Effector memory CD8-positive, alpha-beta T cell (primary cell): ENCODE measurements around the gene SIX3.

Experiments used
- ATAC-seq: fragments of 150-1000 bp; cut with Tn5 transposase; replicated peaks from 2 replicates; pipeline ENCODE4 v1.10.0; 2021; ENCODE audit warnings: mild to moderate bottlenecking, moderate library complexity
- DNase-seq, 3 experiments: peaks; one replicate each; pipeline ENCODE4 v3.0.0; 2021
- H3K27ac Mint-ChIP-seq, 2 donors: one replicate each; pipeline ENCODE4 v1.8.0; 2022; ENCODE audit warnings: mild to moderate bottlenecking in 2 of 2, mixed read lengths in 2 of 2, moderate library complexity in 2 of 2
- H3K27me3 Mint-ChIP-seq, 2 donors: one replicate each; pipeline ENCODE4 v1.8.0; 2022; ENCODE audit warnings: mixed read lengths in 2 of 2
- H3K36me3 Mint-ChIP-seq: one replicate; pipeline ENCODE4 v1.8.0; 2022; ENCODE audit warnings: mild to moderate bottlenecking, moderate library complexity, mixed read lengths; ENCODE audit not compliant: insufficient read depth
- H3K4me1 Mint-ChIP-seq, 2 donors: one replicate each; pipeline ENCODE4 v1.8.0; 2022; ENCODE audit warnings: low read depth in 2 of 2, mixed read lengths in 2 of 2
- H3K4me3 Mint-ChIP-seq, 2 donors: one replicate each; pipeline ENCODE4 v1.8.0; 2022; ENCODE audit warnings: mild to moderate bottlenecking in 2 of 2, mixed read lengths in 2 of 2, moderate library complexity in 2 of 2
- H3K9me3 Mint-ChIP-seq, 2 donors: one replicate each; pipeline ENCODE4 v1.8.0; 2022; ENCODE audit warnings: mixed read lengths in 2 of 2

The SIX3 gene

GRCh38 chr2:44925561-44926136 is 15.9 kb upstream of the SIX3 start:
- DNase-seq: no peak
- no peak overlapping the region for H3K27ac Mint-ChIP-seq
- no peak overlapping the region for H3K4me3 Mint-ChIP-seq
- H3K36me3 Mint-ChIP-seq: peaks cover 4% of the 10 kb centered on the region
- H3K9me3 Mint-ChIP-seq: no peaks in the 10 kb centered on the region
- H3K4me1 Mint-ChIP-seq: peaks cover 0 to 2% of the 10 kb centered on the region in 2 donors
- ATAC-seq: no peak
- H3K27me3 Mint-ChIP-seq: peaks cover 73 to 82% of the 10 kb centered on the region in 2 donors

GRCh38 chr2:44926957-44927356 is 14.5 kb upstream of the SIX3 start:
- peaks cover 0 to 2% of the 10 kb centered on the region in 2 donors for H3K4me1 Mint-ChIP-seq
- H3K27me3 Mint-ChIP-seq: peaks cover 73 to 83% of the 10 kb centered on the region in 2 donors
- no peak overlapping the region for H3K27ac Mint-ChIP-seq
- H3K4me3 Mint-ChIP-seq: no peak overlapping the region
- DNase-seq (no peak), ATAC-seq (no peak)
- no peaks in the 10 kb centered on the region for H3K9me3 Mint-ChIP-seq
- peaks cover 4% of the 10 kb centered on the region for H3K36me3 Mint-ChIP-seq

GRCh38 chr2:44927985-44928482 is 13.5 kb upstream of the SIX3 start:
- DNase-seq (no peak), ATAC-seq (no peak)
- no peak overlapping the region for H3K4me3 Mint-ChIP-seq

DNA sequence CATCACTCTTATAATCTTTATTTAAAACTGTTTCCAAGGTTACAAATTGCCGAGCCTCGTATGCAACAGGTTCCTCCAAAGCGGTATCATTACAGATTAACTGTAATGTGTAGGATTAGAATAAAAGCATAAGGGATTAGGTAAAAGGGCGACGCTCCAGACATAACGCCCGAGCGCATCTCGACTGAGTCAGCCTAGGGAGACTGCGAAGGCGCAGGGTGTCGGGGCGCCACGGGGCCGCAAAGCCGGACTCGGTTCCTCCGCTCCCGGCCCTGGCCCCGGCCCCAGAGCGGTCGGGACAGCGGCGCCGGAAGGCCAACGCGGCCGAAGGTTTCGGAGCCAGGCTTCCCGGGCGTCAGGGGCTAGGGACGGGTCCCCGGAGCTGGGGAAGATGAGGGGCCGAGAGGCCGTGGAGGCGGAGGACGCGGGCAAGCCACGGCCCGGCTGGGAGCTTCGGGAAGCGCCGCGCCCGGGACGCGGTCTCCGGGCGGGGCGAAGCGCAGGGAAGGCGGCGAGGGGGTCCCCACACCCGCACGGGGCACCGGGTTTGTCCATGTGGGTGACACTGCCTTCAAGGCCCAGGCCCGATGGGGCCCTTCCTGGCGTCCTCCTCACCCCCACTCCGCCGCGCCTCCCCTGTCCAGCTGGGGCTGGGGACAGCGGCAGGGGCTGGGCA is 12.9 kb upstream of the SIX3 start:
- Mint-ChIP-seq H3K4me3 (no peak overlapping the region), H3K36me3 (peaks cover 4% of the 10 kb centered on the region), H3K9me3 (no peaks in the 10 kb centered on the region), H3K4me1 (peaks cover 5 to 7% of the 10 kb centered on the region in 2 donors), H3K27ac (no peak overlapping the region), H3K27me3 (peaks cover 85 to 89% of the 10 kb centered on the region in 2 donors)
- no peak for ATAC-seq
- no peak for DNase-seq

More at GRCh38 chr2:44927985-44928482, 13.5 kb upstream of the SIX3 start:
- Mint-ChIP-seq H3K4me1 (peaks cover 3 to 4% of the 10 kb centered on the region in 2 donors), H3K36me3 (peaks cover 4% of the 10 kb centered on the region), H3K27me3 (peaks cover 83 to 89% of the 10 kb centered on the region in 2 donors), H3K9me3 (no peaks in the 10 kb centered on the region), H3K27ac (no peak overlapping the region)

- H3K27ac Mint-ChIP-seq: no peak overlapping the region
- ATAC-seq (no peak), DNase-seq (no peak)
- H3K36me3 Mint-ChIP-seq: peaks cover 4% of the 10 kb centered on the region
- peaks cover 8 to 10% of the 10 kb centered on the region in 2 donors for H3K4me1 Mint-ChIP-seq
- no peaks in the 10 kb centered on the region for H3K9me3 Mint-ChIP-seq
- no peak overlapping the region for H3K4me3 Mint-ChIP-seq
- H3K27me3 Mint-ChIP-seq: peaks cover 84 to 89% of the 10 kb centered on the region in 2 donors
Observed at GRCh38 chr2:44929159-44929734, 12.3 kb upstream of the SIX3 start.

GRCh38 chr2:44929735-44930273 is 11.7 kb upstream of the SIX3 start:
- Mint-ChIP-seq H3K4me3 (no peak overlapping the region), H3K9me3 (no peaks in the 10 kb centered on the region), H3K36me3 (peaks cover 4% of the 10 kb centered on the region), H3K27ac (no peak overlapping the region), H3K27me3 (peaks cover 82 to 89% of the 10 kb centered on the region in 2 donors), H3K4me1 (peaks cover 8 to 10% of the 10 kb centered on the region in 2 donors)
- DNase-seq: no peak
- no peak for ATAC-seq

DNA sequence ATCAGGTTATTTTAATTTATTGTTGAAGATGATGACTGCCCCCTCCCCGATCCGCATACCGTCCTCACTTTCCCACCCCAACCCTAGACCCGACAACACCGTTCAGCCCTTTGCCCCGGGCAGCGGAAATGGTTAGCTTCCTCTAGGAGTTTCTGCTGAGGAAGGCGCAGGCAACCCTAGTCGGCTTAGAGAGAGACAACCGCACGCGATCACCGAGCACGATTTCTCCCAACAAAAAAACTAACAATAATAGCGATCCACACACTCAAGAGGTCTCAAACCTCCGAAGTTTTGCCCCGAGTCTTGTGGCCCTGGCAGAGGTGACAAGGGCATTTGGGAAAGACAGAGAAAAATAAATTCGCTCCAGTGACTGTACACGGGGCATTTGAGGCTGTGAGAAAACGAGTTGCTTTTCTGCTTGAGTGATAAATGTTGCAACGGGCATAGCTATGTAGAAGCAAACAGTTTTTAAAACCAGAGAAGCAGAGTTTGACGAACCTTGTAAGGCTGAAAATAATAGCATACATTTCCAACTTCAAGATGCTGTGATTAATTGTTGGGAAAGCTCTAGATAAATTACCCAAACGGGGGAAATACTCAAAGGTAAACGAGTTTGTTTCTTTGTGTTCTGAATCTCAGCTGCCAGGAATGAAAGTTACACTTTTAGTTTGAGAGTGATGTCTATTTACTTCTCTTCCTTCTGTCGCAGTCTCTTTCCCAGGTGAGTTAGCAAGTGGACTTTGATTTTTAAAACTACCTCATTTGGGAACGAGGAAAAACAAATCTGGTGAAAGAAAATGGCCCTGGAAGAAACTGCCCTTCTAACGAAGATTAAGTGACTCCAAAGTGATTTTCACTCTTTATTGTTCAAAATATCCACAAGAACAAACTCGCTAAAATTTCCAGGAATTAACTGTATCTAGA is 11.0 kb upstream of the SIX3 start:
- ATAC-seq: no peak
- peaks cover 8 to 10% of the 10 kb centered on the region in 2 donors for H3K4me1 Mint-ChIP-seq
- H3K4me3 Mint-ChIP-seq: no peak overlapping the region
- H3K27ac Mint-ChIP-seq: no peak overlapping the region
- no peak for DNase-seq
- no peaks in the 10 kb centered on the region for H3K9me3 Mint-ChIP-seq
- H3K27me3 Mint-ChIP-seq: peaks cover 82 to 89% of the 10 kb centered on the region in 2 donors
- peaks cover 4% of the 10 kb centered on the region for H3K36me3 Mint-ChIP-seq

- Mint-ChIP-seq H3K27ac (no peak overlapping the region), H3K9me3 (no peaks in the 10 kb centered on the region), H3K27me3 (peaks cover 82 to 90% of the 10 kb centered on the region in 2 donors), H3K4me3 (no peak overlapping the region), H3K36me3 (peaks cover 4% of the 10 kb centered on the region), H3K4me1 (peaks cover 8 to 10% of the 10 kb centered on the region in 2 donors)
- ATAC-seq: no peak
- DNase-seq: no peak
Observed at GRCh38 chr2:44931198-44931780, 10.2 kb upstream of the SIX3 start.

- no peaks in the 10 kb centered on the region for H3K9me3 Mint-ChIP-seq
- no peak for ATAC-seq
- H3K27me3 Mint-ChIP-seq: peaks cover 84 to 92% of the 10 kb centered on the region in 2 donors
- peaks cover 8 to 12% of the 10 kb centered on the region in 2 donors for H3K4me1 Mint-ChIP-seq
- no peak overlapping the region for H3K27ac Mint-ChIP-seq
- DNase-seq: no peak
- peaks cover 4% of the 10 kb centered on the region for H3K36me3 Mint-ChIP-seq
- no peak overlapping the region for H3K4me3 Mint-ChIP-seq
Observed at GRCh38 chr2:44932079-44932478, 9.4 kb upstream of the SIX3 start.

DNA sequence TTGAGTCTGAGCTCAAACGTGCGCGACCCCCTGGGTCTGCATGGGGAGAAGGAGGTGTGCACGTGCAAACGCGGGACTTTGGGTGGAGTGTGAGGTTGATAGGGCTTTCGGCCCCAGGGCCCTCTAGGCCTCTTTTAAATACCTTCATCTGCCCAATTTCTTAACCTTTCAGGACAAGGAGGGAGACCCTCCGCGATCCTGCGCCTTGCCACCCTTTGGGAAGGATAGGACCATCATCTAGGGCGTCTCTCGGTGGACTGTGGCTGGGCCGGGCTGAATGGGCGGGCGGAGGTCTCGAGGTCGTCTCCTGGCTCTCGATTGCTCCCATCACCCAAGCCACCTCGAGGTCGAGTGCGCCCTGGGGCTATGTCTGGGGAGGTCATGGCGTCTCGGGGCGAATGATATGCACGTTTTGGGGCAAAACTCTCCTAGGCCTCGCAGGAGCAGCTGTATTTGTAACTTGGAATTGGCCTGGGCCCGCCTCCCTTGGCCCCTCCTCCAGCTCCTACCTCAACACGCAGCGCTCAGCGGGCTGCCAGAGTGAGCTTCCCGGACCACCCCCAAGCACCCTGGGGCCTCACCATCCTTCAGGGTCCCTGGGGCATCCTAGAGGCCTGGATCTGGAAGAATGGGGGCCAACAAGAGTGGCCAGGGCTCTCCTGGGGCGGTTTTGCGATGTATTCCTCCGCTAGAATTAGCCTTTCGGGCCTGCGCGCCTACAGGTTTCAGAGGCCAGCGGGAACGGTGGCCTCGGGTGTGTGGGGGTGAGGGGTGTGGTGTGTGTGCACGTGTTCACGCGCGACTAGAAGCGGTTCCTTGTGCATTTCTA is 8.7 kb upstream of the SIX3 start:
- Mint-ChIP-seq H3K27me3 (peaks cover 77 to 92% of the 10 kb centered on the region in 2 donors), H3K4me3 (no peak overlapping the region), H3K9me3 (no peaks in the 10 kb centered on the region), H3K27ac (no peak overlapping the region), H3K4me1 (peaks cover 8 to 12% of the 10 kb centered on the region in 2 donors), H3K36me3 (peaks cover 4% of the 10 kb centered on the region)
- ATAC-seq (no peak), DNase-seq (no peak)

GRCh38 chr2:44933434-44933951 is 8.0 kb upstream of the SIX3 start:
- ATAC-seq (no peak), DNase-seq (no peak)
- Mint-ChIP-seq H3K4me1 (peaks cover 8 to 14% of the 10 kb centered on the region in 2 donors), H3K4me3 (no peak overlapping the region), H3K27me3 (peaks cover 75 to 92% of the 10 kb centered on the region in 2 donors), H3K9me3 (no peaks in the 10 kb centered on the region), H3K36me3 (peaks cover 4% of the 10 kb centered on the region), H3K27ac (no peak overlapping the region)
